ENCODE data around the gene NKIRAS1.

The NKIRAS1 gene

DNA sequence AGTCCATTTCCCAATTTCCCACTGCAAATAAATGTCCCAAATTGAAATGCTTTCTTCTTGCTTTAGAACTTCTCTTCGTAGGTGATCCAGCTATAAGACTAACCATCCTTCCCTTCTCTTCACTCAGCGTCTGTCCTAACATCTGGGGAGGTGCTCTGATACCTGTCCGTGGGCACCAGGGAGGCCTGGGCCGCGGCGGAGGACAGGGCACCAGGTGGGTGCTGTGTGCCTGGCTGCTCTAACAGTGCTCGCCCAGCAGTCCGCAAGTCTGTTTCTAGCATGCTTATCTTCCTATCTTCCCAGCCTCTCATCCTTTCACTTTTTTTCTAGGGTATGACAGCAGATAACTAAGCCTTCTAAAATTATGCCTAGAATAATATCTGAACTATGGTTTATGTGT lies 37.3 kb downstream of the NKIRAS1 start:
- no peak for DNase-seq (ENCODE audit: low read depth)
- TF ChIP-seq, protein P1, sequence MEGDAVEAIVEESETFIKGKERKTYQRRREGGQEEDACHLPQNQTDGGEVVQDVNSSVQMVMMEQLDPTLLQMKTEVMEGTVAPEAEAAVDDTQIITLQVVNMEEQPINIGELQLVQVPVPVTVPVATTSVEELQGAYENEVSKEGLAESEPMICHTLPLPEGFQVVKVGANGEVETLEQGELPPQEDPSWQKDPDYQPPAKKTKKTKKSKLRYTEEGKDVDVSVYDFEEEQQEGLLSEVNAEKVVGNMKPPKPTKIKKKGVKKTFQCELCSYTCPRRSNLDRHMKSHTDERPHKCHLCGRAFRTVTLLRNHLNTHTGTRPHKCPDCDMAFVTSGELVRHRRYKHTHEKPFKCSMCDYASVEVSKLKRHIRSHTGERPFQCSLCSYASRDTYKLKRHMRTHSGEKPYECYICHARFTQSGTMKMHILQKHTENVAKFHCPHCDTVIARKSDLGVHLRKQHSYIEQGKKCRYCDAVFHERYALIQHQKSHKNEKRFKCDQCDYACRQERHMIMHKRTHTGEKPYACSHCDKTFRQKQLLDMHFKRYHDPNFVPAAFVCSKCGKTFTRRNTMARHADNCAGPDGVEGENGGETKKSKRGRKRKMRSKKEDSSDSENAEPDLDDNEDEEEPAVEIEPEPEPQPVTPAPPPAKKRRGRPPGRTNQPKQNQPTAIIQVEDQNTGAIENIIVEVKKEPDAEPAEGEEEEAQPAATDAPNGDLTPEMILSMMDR (IDR thresholded peaks at IDR 0.05; ENCODE audit: control insufficient read depth, extremely low read depth, insufficient read depth) = no peak
- H3K4me3 ChIP-seq (ENCODE audit: low read depth, low read length) = no peak overlapping the region

DNA sequence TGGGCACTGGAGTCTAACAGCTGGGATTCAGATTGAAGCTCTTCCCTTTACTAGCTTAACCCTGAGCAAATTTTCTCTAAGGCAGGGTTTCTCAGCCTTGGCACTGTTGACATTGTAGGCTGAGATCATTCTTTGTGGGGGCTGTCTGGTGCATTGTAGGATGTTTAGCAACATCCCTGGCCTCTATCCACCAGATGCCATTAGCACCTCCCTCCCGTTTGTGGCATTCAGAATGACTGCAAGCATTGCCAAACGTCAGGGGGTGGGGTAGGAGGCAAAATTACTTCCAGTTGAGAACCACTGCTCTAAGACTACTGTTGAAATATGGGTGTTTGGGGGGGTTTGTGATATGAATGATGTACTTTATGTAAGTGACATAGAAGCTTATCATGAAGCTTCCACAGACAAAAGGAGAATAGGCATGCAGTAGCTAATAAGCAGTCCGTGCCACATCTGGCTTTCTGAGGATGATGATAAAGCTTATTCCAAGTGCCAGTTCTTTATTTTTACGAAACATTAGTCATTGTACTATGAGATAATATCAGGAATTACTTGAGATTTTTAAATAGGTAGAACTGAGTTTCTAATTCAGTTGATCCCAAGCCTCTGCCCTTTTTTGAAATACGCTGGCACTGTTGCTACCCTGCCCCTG lies 39.3 kb downstream of the NKIRAS1 start:
- H3K4me3 ChIP-seq (ENCODE audit: low read depth, low read length) = no peak overlapping the region
- no peak for DNase-seq (ENCODE audit: low read depth)
- TF ChIP-seq, protein P1 (IDR thresholded peaks at IDR 0.05; ENCODE audit: control insufficient read depth, extremely low read depth, insufficient read depth) = no peak

DNA sequence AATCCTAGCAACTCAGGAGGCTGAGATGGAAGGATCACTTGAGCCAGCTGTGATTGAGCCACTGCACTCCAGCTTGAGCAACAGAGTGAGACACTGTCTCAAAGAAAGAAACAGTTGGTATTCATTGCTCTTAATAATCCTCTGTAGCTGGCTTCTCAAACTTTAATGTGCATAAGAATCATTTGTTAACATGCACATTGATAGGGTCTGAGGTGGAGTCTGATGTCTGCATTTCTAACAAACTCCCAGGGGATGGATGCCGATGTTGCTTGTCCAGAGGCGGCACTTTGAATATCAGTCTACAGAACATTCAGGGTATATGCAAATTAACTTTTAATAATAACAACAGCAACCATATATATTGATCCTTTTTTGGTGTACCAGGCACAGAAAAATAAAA lies 39.9 kb downstream of the NKIRAS1 start:
- DNase-seq (ENCODE audit: low read depth) = no peak
- no peak overlapping the region for H3K4me3 ChIP-seq (ENCODE audit: low read depth, low read length)
- TF ChIP-seq, protein P1 (IDR thresholded peaks at IDR 0.05; ENCODE audit: control insufficient read depth, extremely low read depth, insufficient read depth) = no peak

DNA sequence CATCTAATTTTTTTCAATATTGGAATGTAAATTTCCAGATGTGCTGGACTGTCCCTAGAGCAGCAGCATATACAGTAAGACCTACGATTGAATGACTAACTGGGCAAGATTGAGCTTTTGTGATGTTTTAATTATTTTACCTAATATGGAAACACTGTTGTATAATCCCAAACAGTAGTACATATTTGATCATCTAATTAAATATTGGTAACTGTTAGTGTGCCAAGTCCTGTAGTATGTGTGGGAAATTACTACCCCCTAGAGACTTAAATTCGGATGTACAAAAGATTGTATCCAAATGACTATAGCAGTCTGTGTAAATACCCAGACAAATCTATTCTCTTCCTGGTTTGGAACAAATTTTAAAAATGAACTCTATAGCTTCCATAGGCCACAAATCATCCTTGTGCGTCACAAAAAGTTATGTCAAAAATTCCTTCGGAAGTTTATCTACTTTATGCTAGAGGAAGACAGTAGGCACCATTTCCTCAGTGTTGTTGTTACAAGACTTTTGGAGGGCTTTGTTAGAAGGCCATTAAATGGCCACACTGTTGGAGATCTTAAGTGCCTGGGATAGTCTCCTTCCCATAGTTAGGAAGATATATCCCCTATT lies 41.6 kb downstream of the NKIRAS1 start:
- TF ChIP-seq, protein P1 (IDR thresholded peaks at IDR 0.05; ENCODE audit: control insufficient read depth, extremely low read depth, insufficient read depth) = 0 out of 2 replicates have a peak, but pooled peaks have one; percentile 9
- H3K4me3 ChIP-seq (ENCODE audit: low read depth, low read length) = no peak overlapping the region
- no peak for DNase-seq (ENCODE audit: low read depth)

DNA sequence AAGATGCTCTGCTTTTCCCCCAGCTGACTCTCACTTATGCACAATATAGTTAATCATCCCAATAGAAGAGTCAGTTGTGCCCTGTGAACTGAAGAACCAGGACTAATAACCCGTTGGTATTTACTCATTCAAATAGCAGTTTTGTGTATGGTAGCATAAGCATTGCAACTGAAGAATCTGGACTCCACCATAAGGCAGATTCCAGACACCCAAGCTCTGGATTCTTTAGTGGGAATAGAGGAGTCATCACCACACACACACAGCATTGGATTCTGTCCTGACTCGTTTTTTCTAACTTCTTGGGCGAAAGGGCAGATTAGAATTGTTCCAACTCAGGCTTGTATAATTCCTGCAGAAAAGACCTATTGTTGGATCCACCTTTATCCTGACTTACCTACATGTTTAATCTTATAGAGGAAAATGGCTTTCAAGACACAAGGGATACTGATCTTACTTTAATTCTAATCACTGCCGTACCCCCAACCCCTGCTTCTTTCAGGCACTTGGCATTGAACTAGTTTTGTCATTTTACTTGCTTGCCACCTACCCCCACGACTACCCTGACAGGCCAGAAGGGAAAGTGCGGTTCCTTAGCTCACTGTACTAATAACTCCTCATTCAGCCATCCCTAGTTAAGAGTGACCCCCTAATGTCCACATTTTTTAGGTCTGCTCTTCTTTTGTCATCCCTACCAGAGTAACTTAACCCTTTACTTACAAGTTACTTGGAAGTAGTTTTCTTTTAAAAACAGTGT lies 42.3 kb downstream of the NKIRAS1 start:
- DNase-seq (ENCODE audit: low read depth) = no peak
- H3K4me3 ChIP-seq (ENCODE audit: low read depth, low read length) = no peak overlapping the region
- TF ChIP-seq, protein P1 (IDR thresholded peaks at IDR 0.05; ENCODE audit: control insufficient read depth, extremely low read depth, insufficient read depth) = no peak

DNA sequence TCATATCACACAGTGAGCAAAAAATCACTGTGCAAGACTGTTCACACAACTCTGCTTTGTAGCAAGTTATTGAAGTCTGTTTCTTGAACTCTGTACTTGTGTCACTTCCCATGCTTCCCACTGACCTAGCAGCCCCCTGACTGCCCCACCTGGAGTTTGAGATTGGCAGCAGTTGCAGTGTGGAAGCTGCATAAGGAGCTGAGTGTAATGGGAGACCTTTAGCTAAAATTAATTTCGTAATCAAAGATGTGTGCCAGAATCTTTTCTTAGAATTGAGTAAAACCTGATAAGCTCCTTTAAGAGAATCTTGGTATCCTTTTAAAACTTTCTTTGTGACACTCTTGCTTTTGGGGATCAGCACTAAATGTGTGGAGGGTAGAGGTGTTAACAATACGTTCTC lies 42.8 kb downstream of the NKIRAS1 start:
- DNase-seq (ENCODE audit: low read depth) = no peak
- H3K4me3 ChIP-seq (ENCODE audit: low read depth, low read length) = no peak overlapping the region
- TF ChIP-seq, protein P1 (IDR thresholded peaks at IDR 0.05; ENCODE audit: control insufficient read depth, extremely low read depth, insufficient read depth) = no peak
